Endodermal cell (in vitro differentiated cells): ENCODE measurements around the gene CNRIP1. TPM values are rescaled to one million over a fixed set of nuclear protein-coding genes. Genes with fewer than 3 reads are reported as not detected.

Source experiments
- DNase-seq: peaks from one replicate; pipeline ENCODE4 v3.0.0-alpha.2; 2017
- H3K27ac ChIP-seq: 2 replicates; pipeline ENCODE4 v1.5.1; 2013; ENCODE audit warnings: mild to moderate bottlenecking, low read depth, low read length, moderate library complexity
- H3K27me3 ChIP-seq: 2 replicates; pipeline ENCODE4 v1.6.1; 2013; ENCODE audit warnings: mild to moderate bottlenecking, low read length, moderate library complexity; ENCODE audit not compliant: insufficient read depth, control insufficient read depth, poor library complexity, severe bottlenecking
- H3K36me3 ChIP-seq: 2 replicates; pipeline ENCODE4 v1.7.0; 2013; ENCODE audit warnings: mild to moderate bottlenecking, low read length, moderate library complexity; ENCODE audit not compliant: control insufficient read depth, insufficient read depth
- H3K4me1 ChIP-seq: one replicate; pipeline ENCODE4 v1.7.0; 2013; ENCODE audit warnings: low read length; ENCODE audit not compliant: control insufficient read depth, insufficient read depth
- H3K4me3 ChIP-seq: 2 replicates; pipeline ENCODE4 v1.5.1; 2013; ENCODE audit warnings: mild to moderate bottlenecking, low read length, moderate library complexity
- H3K9ac ChIP-seq: 2 replicates; pipeline ENCODE4 v1.6.1; 2013; ENCODE audit warnings: mild to moderate bottlenecking, low read length, moderate library complexity; ENCODE audit not compliant: poor library complexity, severe bottlenecking; ENCODE audit errors: extremely low read depth
- H3K9me3 ChIP-seq: 2 replicates; pipeline ENCODE4 v1.6.1; 2013; ENCODE audit warnings: mild to moderate bottlenecking, low read length, moderate library complexity; ENCODE audit not compliant: control insufficient read depth
- H3K27ac Mint-ChIP-seq: 2 replicates; pipeline ENCODE4 v1.8.0; 2020; ENCODE audit warnings: mixed read lengths
- H3K27me3 Mint-ChIP-seq: 2 replicates; pipeline ENCODE4 v1.8.0; 2021; ENCODE audit warnings: mild to moderate bottlenecking, mixed read lengths; ENCODE audit not compliant: insufficient read depth
- H3K36me3 Mint-ChIP-seq: 2 replicates; pipeline ENCODE4 v1.8.0; 2020; ENCODE audit warnings: low read depth, mixed read lengths
- H3K4me1 Mint-ChIP-seq: 2 replicates; pipeline ENCODE4 v1.8.0; 2020; ENCODE audit warnings: mixed read lengths
- H3K4me3 Mint-ChIP-seq: 2 replicates; pipeline ENCODE4 v1.8.0; 2020; ENCODE audit warnings: mild to moderate bottlenecking, moderate library complexity, mixed read lengths
- H3K9me3 Mint-ChIP-seq: 2 replicates; pipeline ENCODE4 v1.8.0; 2020; ENCODE audit warnings: mild to moderate bottlenecking, mixed read lengths
- CTCF ChIP-seq: fragments of 200-600 bp; sonication (generic); conservative IDR thresholded peaks from 2 replicates; pipeline ENCODE4 v1.5.0; 2021; ENCODE audit warnings: antibody characterized with exemption, mild to moderate bottlenecking
- WGBS, 2 experiments: methylation state at CpG; one replicate each; pipeline versions ENCODE4 v1.1.5 to v1.1.7; 2013; ENCODE audit warnings: missing lambda C conversion rate in 2 of 2, mixed read lengths in 1 of 2; ENCODE audit not compliant: insufficient coverage in 1 of 2, insufficient read length in 1 of 2; 5-methylcytosine and 5-hydroxymethylcytosine counted together
- long read RNA-seq, 4 experiments: library from polyadenylated mRNA in 2 of 4; library from RNA in 1 of 4; library from capped mRNA in 1 of 4; stranded (forward) in 3 of 4; unstranded in 1 of 4; transcript quantifications; one replicate each; pipeline ENCODE4 v2.0.0, GENCODE V29; 2020 to 2021; ENCODE audit warnings: inconsistent platforms in 1 of 4
- polyA plus RNA-seq, 2 experiments: library from polyadenylated mRNA; stranded (reverse); fragments of 50-300 nt; gene quantifications; one replicate each; pipeline ENCODE4 v1.2.3, GENCODE V29; 2013
- total RNA-seq, 2 donors: library from RNA; stranded (reverse); fragmentation: NEBNext Ultra II Directional in 1 of 2; extraction: Animal tissue kit (Norgen Biotek cat#: 25700) in 1 of 2; gene quantifications; 2 replicates in 1 of 2; 3 replicates in 1 of 2; pipeline ENCODE4 v1.2.1, GENCODE V29; 2021

CNRIP1 gene, protein sequence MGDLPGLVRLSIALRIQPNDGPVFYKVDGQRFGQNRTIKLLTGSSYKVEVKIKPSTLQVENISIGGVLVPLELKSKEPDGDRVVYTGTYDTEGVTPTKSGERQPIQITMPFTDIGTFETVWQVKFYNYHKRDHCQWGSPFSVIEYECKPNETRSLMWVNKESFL
- under 1 TPM in 1 of 2 donors, not detected in 1; 0.57 TPM for total RNA-seq
- 2.8 TPM for polyA plus RNA-seq (2013, experiment 1 of 2)
- polyA plus RNA-seq (2013, experiment 2 of 2), result 2.9 TPM
- long read RNA-seq, experiment 1, result 0 reads
- long read RNA-seq, experiment 2, result 0 reads
- long read RNA-seq, experiment 3, partial matches to known transcripts, result 1 of 1 reads
- long read RNA-seq, experiment 3, other reads (novel, unspliced or antisense), result 0 of 1 reads
- long read RNA-seq, experiment 4, result 0 reads

DNA sequence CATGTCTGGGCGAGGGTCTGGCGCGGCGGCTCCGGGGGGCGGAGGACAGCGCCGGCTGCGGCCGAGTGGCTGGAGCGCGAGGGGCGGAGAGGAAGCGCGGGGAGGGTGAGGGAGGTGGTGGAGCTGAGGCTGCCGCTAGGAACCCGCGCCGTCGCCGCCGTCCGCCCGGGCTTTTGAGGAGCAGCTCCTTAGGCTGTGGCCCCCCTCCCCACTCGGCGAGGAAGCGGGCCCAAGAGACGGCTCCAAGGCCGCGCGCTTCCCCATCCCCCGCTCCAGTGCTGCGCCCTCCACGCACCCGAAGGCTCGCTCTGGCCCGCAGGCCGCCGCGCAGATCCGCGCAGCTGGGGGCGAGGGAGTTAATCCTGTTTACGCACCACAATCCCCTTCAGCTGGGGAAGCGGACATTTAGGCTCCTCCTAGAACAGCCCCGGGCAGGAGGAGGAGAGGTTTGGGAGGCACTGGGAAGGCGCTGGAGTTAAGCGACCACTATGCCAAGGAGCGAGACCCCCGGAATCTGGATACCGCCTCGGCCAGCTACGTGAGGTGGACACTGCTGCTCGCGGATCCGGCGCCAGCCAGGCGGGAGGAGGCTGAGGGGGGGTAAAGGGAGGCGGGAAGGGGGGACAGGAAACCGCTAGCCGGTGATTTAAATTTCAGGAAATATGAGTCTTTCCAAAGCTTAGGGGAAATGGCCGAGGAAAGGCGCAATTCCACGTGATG lies at the start of gene CNRIP1:
CNRIP1 (minus strand) TSS at position 552 of the 720 bp plus-strand sequence; CDS start at position 3, 549 bp downstream.
- Mint-ChIP-seq H3K9me3 (no peaks in the 10 kb centered on the region), H3K27me3 (peaks cover 73% of the 10 kb centered on the region), H3K27ac (no peak within 1 kb of the TSS), H3K36me3 (no peaks in the 10 kb centered on the region), H3K4me3 (peak within 1 kb of the TSS; percentile 56), H3K4me1 (peaks cover 7% of the 10 kb centered on the region)
- Histone ChIP-seq H3K9ac (no peak within 1 kb of the TSS), H3K27me3 (peaks cover 90% of the 10 kb centered on the region), H3K9me3 (no peaks in the 10 kb centered on the region), H3K4me3 (peak within 1 kb of the TSS; percentile 78), H3K27ac (no peak within 1 kb of the TSS), H3K36me3 (no peaks in the 10 kb centered on the region), H3K4me1 (no peaks in the 10 kb centered on the region)
- 0% methylated on average over 9 to 64 of the region's 64 CpGs for WGBS, 2 experiments
- TF ChIP-seq CTCF, result peak; percentile 20
- peak; percentile 81 for DNase-seq

DNA sequence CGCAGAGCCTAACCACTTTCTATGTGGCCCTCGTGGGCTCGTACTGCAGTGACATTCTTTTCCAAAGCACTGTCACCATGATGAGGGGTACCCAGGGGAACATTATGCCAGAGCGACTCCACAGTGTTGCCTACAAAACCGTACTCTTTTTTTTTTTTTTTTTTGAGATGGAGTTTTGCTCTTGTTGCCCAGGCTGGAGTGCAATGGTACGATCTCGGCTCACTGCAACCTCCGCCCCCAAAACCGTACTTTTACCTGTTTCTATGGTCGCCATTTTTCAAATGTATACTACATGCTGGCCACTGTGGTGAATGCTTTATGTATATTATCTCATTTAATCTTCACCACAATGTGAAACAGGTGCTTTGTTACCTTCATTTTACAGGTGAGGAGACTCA lies 49.6 kb upstream of the CNRIP1 start:
- Histone ChIP-seq H3K27me3 (no peaks in the 10 kb centered on the region), H3K4me1 (no peaks in the 10 kb centered on the region), H3K27ac (no peak overlapping the region), H3K36me3 (no peaks in the 10 kb centered on the region), H3K9ac (no peak overlapping the region), H3K4me3 (no peak overlapping the region), H3K9me3 (no peaks in the 10 kb centered on the region)
- WGBS, 2 experiments, result 74 to 84% methylated on average over 4 to 10 of the region's 10 CpGs
- Mint-ChIP-seq H3K36me3 (no peaks in the 10 kb centered on the region), H3K4me3 (no peak overlapping the region), H3K27ac (no peak overlapping the region), H3K9me3 (no peaks in the 10 kb centered on the region), H3K4me1 (peaks cover 7% of the 10 kb centered on the region), H3K27me3 (no peaks in the 10 kb centered on the region)
- DNase-seq, result no peak
- TF ChIP-seq CTCF, result no peak

- no peak overlapping the region for H3K9ac ChIP-seq
- no peaks in the 10 kb centered on the region for H3K36me3 Mint-ChIP-seq
- H3K9me3 ChIP-seq, result no peaks in the 10 kb centered on the region
- 88 to 93% methylated on average over 4 to 6 of the region's 6 CpGs for WGBS, 2 experiments
- no peaks in the 10 kb centered on the region for H3K36me3 ChIP-seq
- no peak for TF ChIP-seq CTCF
- peaks cover 7% of the 10 kb centered on the region for H3K4me1 Mint-ChIP-seq
- no peak overlapping the region for H3K4me3 ChIP-seq
- no peaks in the 10 kb centered on the region for H3K27me3 Mint-ChIP-seq
- H3K27ac ChIP-seq, result peak overlapping the region; percentile 72
- H3K4me3 Mint-ChIP-seq, result no peak overlapping the region
- DNase-seq, result no peak
- H3K9me3 Mint-ChIP-seq, result no peaks in the 10 kb centered on the region
- no peaks in the 10 kb centered on the region for H3K4me1 ChIP-seq
- H3K27me3 ChIP-seq, result no peaks in the 10 kb centered on the region
- H3K27ac Mint-ChIP-seq, result no peak overlapping the region
These were observed 49.0 kb upstream of the CNRIP1 start for GRCh38 chr2:68368654-68369336.
